ENCODE results near the gene DUSP18.
A peak's percentile ranks its signal among the peaks of the same experiment; 100 is the strongest.
"Not testable (repeated sequence)": the region's sequence is repeated elsewhere in the genome, so short reads cannot be mapped to it uniquely, and the experiment has no call there.

DUSP18 gene
- 10.4 to 22.6 reads per million in 2 experiments for total RNA-seq

DNA sequence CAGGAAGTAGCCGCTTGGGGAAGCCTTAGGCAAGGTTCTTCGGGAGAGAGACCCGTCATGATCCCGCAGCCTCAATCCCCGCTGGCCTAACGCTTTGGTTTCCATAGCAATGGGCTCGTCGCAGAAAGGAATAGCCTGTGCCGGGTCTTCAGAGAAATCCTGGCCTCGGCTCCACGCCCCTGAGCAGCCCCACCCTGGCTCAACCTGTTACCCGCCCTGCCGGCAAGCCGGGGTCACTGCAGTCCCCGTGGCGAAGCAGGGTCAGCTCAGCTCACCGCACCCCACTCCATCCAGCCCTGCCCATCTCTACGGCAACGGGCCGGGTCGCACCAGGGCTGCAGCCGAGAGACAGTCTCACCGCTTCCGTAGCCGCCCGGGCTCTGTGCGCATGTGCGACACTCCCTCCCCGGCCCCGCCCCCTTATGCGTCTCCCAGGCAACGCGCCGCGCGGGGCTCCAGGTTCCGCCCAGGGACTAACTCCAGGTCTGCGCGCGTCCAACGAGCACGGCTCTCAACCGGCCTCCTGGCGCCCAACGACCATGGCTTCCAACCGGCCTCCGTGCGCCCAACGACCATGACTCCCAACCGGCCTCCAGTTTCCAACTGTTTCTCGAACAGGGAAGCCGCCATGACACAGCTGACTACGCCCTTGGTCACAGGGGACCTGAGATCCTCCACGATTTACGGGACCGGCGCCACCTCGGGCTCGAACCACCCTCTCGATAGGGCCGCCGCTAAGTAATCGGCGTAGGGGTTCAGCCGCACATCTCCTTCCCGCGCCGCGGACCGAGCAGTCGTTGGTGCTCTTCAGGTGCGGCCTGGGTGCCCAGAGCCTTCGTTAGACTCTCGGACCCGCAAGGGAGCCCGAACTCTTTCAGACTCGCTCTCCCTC lies at the start of gene DUSP18:
TSS of gene DUSP18 (minus strand) at position 382 of the 892 bp plus-strand sequence. CDS start 3,872 bp downstream, outside the sequence.
- DNase-seq (ENCODE audit: low read depth) = peak; percentile 90

GRCh38 chr22:30714062-30714461 lies 46.4 kb upstream of the DUSP18 start:
- DNase-seq (ENCODE audit: low read depth) = no peak

GRCh38 chr22:30712094-30712493 lies 44.4 kb upstream of the DUSP18 start:
- no peak for DNase-seq (ENCODE audit: low read depth)

DNA sequence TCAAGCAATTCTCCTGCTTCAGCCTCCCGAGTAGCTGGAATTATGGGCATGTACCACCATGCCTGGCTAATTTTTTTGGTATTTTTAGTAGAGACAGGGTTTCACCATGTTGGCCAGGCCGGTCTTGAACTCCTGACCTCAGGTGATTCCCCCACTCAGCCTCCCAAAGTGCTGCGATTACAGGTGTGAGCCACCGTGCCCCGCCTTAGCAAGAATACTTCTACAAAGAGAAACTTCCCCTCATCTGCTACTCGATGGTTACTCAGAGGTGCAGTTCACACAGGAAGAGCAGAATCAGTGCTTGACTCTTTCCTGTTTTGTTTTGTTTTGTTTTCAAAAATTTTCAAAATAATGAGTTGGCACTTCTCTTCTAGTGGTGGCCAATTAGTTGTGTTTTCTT lies 42.3 kb upstream of the DUSP18 start:
- DNase-seq (ENCODE audit: low read depth) = not testable (repeated sequence)

DNA sequence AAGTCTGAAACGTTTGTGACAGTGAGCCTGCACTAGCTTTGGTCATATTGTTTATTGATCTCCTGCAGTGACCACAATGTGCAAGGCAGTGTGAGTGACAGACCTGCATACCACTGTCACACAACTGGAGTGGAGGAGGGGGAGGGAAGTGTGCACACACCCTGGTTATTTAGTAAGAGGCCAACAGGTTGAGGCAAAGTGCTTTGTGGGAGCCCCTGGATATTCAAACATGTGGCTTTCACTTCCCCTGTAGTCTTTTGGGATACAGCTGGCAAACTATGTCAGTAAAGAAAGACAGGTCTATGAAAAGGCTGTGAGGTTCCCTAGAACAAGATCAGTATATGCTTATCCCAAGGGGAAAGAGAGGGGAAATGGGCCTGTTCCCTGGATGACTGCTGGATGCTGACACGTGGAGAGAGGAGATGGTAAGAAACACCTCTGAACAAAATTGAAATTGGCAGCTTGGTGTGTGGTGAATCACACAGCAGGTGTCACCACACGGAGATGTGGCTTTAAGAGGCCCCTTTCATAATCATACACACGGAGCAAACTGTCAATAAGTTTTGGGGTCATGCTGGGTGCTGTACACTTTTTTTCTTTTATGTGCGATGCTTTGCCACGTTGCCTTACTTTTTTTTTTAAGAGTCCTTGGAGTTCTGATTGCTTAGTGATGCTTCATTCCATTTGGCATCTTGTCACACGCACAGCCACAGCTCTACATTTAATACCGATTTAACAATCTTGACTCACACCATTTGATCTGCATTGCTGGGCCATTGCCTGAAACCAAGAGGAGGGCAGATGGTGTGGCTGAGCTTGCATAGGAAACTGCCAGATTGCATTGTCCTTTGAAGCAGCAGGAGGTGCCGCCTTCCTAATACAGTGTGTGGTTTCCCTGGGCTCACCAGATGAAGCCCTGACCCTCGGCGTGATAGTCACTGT lies 38.3 kb upstream of the DUSP18 start:
- DNase-seq (ENCODE audit: low read depth) = no peak

DNA sequence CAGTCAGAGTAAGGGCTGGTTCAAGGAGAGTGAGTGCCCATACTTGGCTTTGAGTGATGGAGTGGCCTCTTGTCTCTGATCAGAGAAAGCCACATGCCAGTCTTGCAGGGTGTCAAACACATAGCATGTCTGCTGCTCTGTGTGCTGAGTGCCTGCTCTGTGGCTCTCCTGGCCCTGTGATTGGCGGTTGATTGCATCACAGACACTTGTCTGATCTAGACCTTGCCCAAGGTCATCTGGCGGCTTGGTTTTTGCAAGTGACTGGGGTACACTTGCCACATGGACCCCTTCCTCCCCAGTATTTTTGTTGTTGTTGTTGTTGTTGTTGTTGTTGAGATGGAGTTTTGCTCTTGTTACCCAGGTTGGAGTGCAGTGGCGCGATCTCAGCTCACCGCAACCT lies 37.3 kb upstream of the DUSP18 start:
- DNase-seq (ENCODE audit: low read depth) = no peak

DNA sequence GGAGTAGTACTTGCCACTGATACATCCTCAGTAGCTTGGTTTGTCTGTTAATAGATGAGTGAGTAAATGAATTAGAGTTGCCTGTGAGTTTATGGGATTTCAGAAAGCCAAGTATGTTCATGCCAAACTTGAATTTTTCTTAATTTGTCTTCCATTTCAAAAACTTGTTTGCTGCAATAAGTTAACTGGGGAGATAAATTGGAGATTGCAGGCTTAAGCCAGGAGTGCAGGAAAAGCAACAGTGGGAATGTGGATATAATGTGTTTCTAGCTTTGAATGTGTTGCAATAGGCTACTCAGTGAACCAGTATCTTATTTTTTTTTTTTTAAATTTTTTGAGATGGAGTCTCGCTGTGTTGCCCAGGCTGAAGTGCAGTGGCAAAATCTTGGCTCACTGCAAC lies 35.2 kb upstream of the DUSP18 start:
- DNase-seq (ENCODE audit: low read depth) = no peak

- DNase-seq (ENCODE audit: low read depth) = no peak
Measured at GRCh38 chr22:30701872-30702271, 34.2 kb upstream of the DUSP18 start.

DNA sequence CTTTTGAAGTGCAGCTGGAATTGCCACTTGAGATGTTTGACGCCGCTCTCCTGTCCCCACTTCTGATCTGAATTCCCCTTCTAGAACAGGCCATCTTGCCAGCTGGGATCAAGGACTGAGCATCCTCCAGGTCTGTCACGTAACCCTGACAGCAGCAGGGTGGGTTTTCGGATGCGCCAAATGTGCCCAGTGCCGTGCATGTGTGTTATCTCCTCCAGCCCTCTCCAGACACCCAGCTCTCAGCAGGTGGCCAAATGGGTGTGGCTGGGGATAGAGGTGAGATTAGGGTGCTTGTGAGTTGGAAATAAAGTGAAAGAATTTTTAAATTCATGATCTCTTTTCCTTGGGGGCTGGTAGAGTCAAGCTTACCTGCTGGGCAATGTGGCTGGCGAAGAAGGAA lies 30.3 kb upstream of the DUSP18 start:
- DNase-seq (ENCODE audit: low read depth) = no peak

DNA sequence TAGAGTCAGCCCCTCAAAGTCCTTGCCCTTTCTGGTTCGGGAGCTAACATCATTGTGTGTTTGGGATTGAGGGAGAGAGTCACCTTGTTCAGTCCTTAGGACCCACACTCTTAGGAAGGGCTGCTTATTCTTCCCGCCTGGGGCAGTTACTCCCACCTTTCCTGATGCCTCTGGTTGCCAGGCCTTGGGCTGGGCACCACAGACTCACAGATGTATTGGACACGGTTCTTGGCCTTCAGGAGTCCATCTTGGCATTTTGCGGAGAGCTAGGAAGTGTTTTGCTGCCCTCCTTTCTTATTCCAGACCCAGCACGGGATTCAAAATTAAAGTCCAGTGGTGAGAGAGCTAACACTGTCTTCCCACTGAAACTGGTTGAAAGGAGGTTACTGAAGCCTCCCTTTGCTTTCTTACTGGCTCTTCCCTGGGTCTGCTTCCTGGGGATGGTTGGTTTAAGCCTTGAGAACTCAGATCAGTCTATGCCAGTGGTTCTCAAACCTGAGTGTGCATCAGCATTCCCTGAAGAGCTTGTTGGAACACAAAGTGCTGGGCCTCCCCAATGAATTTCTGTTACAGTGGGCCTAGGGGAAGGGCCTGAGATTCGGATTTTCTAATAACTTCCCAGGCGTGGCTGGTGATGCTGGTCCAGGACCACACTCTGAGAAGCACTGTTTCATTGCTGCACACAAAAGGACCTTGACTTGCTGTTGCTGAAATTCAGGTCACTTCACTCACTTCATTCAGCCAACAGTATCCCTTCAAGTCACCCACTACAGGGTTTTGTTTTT lies 28.4 kb upstream of the DUSP18 start:
- no peak for DNase-seq (ENCODE audit: low read depth)

DNA sequence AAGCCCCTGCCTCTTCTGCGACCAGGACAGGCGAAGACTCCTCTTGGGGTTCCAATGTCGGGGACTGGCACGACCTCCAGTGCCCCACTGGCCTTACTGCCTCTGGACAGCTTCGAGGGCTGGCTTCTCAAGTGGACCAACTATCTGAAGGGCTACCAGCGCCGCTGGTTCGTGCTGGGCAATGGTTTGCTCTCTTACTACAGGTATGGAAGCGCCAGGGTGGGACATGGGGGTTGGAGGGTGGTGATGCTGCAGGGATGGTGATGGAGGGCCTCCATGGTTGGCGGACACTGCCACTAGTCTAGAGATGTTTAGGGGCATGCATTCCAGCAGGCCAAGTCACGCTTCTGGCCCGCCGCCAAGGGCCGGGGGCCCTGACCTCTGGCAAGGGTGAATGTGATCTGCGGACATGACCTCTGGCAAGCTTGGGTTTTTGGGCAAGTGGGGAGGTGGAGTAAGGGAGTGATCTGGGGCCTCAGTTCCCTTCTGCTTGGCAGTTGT lies 27.7 kb upstream of the DUSP18 start:
- DNase-seq (ENCODE audit: low read depth) = no peak

DNA sequence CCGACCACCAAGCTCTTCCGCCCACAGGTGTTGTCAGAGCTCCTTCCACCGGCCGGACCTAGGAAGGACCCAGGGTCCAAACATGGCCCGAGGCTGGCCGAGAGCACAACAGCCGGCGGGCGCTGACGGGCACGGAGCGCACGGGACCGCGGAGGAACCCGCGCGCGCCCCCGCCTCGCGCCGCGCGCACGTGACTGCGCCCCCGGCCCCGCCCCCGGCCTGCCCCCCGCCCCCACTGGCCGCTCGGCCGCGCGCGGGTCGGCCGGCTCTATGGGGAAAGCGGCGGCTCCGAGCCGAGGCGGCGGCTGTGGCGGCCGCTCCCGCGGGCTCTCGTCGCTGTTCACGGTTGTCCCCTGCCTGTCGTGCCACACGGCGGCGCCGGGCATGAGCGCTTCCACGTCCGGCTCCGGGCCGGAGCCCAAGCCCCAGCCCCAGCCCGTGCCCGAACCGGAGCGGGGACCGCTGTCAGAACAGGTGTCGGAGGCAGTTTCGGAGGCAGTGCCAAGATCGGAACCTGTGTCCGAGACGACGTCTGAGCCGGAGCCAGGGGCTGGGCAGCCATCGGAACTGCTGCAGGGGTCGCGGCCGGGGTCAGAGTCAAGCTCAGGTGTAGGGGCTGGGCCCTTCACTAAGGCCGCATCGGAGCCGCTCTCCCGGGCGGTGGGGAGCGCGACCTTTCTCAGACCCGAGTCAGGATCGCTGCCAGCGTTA lies 27.1 kb upstream of the DUSP18 start, which contains the start of gene OSBP2:
TSS of gene OSBP2 (plus strand) at position 235 of the 711 bp plus-strand sequence. CDS start at position 271, 36 bp downstream.
- no peak for DNase-seq (ENCODE audit: low read depth)

GRCh38 chr22:30694171-30694639 lies 26.5 kb upstream of the DUSP18 start:
- peak; percentile 39 for DNase-seq (ENCODE audit: low read depth)

GRCh38 chr22:30691204-30691603 lies 23.5 kb upstream of the DUSP18 start:
- DNase-seq (ENCODE audit: low read depth) = no peak

DNA sequence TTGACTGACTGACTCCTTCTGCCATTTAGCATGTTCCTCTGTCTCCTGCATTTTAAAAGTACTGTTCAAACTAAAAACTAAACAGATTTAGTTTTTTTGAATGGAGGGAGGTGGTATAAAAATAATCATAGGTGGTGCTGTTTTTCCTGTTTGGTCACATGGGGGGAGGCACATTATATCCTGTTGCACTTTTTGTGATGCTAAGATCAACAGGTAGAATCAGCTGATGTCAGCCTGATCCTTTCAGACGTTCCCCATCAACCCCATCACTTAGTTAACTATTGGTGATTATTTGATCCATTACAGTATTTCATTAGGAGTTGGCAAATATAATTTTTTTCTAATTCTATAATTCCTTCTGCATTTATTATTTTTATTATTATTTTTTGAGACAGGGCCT lies 21.9 kb upstream of the DUSP18 start:
- DNase-seq (ENCODE audit: low read depth) = no peak

GRCh38 chr22:30687358-30687757 lies 19.7 kb upstream of the DUSP18 start:
- DNase-seq (ENCODE audit: low read depth) = no peak

DNA sequence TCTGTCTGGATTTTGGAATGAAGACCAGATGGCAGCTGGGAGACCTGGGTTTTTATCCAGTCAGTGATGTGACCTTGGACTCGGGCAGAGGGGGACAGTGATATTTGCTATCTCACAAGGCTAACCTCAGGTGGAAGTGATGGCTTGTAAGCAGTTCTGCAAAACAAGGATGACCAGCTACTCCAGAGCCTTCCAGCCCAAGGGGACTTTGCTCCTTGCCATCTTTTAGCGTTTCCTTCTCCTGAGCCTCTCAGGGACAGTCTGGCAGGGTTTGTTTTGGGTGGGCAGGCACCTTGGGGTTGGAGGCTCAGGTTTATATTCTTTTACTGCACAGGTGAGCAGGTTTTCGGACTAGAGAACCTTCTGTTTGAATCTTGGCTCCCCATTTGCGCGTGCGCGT lies 17.5 kb upstream of the DUSP18 start:
- DNase-seq (ENCODE audit: low read depth) = no peak

GRCh38 chr22:30681831-30682230 lies 14.2 kb upstream of the DUSP18 start:
- DNase-seq (ENCODE audit: low read depth) = no peak

DNA sequence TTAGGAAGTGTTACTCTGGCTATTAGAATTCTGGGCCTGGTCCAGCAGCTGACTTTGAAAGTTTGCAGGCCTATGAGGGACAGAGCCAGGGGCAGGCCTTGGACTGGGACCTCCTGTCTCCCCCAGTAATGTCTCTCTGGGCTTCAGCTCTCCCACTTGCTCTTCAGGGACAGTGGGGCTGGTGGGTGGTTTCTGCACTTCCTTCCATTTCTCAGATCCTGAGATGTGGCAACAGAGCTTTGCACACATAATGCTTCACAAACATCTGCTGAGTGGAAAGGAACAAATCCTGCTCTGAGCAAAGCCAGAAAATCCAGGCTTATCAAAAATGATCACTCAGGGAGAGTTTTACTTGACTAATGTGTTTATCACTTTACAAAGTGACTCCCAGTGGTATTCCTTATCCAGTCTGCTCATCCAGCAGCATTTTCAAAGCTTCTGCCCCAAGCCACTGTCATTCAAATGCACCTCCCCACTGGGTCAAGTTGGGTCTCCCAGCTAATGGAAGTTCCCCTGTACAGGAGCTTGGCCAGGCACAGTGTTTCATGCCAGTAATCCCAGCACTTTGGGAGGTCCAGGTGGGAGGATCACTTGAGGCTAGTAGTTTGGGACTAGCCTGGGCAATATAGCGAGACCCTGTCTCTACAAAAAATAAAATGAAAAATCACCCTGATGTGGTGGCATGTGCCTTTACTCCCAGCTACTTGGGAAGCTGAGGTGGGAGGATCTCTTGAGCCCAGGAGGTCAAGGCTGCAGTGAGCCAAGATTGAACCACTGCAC lies 13.5 kb upstream of the DUSP18 start:
- no peak for DNase-seq (ENCODE audit: low read depth)

Data from T follicular helper cell (primary cell).